Testis (tissue), 2 donors: Measurements from ENCODE around the gene SLC4A2.

Experiments
- CTCF ChIP-seq, 3 experiments: fragments of 450-650 bp in 2 of 3; fragments of 200-600 bp in 1 of 3; sonication (generic) in 1 of 3; IDR thresholded peaks; one replicate each; pipeline ENCODE4 v1.5.1; 2016 to 2019; ENCODE audit warnings: antibody characterized with exemption in 3 of 3, mild to moderate bottlenecking in 2 of 3, moderate library complexity in 1 of 3
- POLR2A ChIP-seq: fragments of 450-650 bp; IDR thresholded peaks from one replicate; pipeline ENCODE4 v1.6.1; 2017; ENCODE audit warnings: antibody characterized with exemption, mild to moderate bottlenecking, moderate library complexity

GRCh38 chr7:151085691-151086620 lies 26.6 kb downstream of the SLC4A2 start, which contains the start of gene AGAP3:
- TF ChIP-seq CTCF (IDR thresholded peaks at IDR 0.05) (no peak), POLR2A (no peak)
